ENCODE results near the gene NEB.
"Not testable (repeated sequence)": the region's sequence is repeated elsewhere in the genome, so short reads cannot be mapped to it uniquely, and the experiment has no call there.

Gene NEB

DNA sequence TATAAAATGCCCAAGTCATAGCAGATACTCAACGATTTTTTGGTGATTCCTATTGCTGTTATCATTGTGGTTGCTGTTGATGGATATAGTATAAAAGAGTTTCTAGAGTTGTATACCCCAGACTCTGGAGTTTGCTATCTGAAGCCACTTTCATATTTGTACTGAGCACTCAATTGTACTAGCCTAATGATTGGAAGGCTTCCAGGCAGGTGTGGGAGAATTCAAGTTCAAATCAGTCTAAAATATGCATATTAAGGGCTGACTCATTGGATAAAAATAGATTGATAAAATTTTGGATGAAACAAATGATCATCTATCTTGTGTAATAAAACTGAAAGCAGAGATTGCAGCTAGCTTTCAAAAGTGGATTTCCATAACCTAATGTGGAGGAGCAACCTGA is 122.9 kb downstream of the NEB start:
- TF ChIP-seq, protein P1, sequence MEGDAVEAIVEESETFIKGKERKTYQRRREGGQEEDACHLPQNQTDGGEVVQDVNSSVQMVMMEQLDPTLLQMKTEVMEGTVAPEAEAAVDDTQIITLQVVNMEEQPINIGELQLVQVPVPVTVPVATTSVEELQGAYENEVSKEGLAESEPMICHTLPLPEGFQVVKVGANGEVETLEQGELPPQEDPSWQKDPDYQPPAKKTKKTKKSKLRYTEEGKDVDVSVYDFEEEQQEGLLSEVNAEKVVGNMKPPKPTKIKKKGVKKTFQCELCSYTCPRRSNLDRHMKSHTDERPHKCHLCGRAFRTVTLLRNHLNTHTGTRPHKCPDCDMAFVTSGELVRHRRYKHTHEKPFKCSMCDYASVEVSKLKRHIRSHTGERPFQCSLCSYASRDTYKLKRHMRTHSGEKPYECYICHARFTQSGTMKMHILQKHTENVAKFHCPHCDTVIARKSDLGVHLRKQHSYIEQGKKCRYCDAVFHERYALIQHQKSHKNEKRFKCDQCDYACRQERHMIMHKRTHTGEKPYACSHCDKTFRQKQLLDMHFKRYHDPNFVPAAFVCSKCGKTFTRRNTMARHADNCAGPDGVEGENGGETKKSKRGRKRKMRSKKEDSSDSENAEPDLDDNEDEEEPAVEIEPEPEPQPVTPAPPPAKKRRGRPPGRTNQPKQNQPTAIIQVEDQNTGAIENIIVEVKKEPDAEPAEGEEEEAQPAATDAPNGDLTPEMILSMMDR (IDR thresholded peaks at IDR 0.05; ENCODE audit: low read depth, low read length): no peak
- no peak overlapping the region for H3K4me3 ChIP-seq (ENCODE audit: low read depth, low read length)

DNA sequence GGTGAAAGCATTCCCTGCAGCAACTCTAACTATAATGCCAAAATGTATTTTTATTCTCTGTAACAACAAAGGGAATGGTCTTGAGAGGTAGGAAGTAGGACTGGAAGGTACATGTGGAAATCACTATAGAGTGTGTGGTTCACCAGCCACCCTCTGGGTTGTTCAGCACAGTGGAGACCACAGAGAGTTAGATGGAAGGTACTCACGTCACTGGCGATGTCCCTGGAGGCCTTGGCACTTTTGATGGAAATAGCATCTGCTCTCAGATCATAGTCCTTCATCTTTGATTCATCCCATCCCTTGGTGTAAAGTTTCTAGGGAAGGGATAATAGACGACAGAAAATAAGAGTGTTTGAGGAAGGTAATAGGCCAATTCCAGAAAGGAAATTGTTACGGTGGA is 124.0 kb downstream of the NEB start:
- TF ChIP-seq, protein P1 (IDR thresholded peaks at IDR 0.05; ENCODE audit: low read depth, low read length): no peak

DNA sequence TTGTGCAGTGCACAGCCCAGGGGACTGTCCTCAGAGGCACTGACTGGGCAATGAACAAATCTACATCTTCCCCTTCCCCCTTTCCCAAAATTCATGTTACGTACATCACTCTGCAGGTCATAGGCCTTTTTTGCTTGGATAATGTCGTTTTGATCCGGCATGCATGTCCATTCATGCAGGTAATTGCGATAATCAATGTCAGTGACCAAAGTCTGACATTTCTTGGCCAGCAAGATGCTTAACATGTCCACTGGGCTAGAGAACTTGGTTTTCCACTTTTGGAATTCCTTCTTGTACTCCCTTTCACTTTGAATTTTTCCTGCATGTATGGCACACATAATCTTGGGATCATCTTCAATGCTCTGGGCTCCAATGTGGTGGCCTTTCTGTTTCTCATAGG is 124.6 kb downstream of the NEB start:
- TF ChIP-seq, protein P1 (IDR thresholded peaks at IDR 0.05; ENCODE audit: low read depth, low read length): no peak
- H3K4me3 ChIP-seq (ENCODE audit: low read depth, low read length): no peak overlapping the region

More for the DNA sequence above, 124.0 kb downstream of the NEB start:
- H3K4me3 ChIP-seq (ENCODE audit: low read depth, low read length): no peak overlapping the region

DNA sequence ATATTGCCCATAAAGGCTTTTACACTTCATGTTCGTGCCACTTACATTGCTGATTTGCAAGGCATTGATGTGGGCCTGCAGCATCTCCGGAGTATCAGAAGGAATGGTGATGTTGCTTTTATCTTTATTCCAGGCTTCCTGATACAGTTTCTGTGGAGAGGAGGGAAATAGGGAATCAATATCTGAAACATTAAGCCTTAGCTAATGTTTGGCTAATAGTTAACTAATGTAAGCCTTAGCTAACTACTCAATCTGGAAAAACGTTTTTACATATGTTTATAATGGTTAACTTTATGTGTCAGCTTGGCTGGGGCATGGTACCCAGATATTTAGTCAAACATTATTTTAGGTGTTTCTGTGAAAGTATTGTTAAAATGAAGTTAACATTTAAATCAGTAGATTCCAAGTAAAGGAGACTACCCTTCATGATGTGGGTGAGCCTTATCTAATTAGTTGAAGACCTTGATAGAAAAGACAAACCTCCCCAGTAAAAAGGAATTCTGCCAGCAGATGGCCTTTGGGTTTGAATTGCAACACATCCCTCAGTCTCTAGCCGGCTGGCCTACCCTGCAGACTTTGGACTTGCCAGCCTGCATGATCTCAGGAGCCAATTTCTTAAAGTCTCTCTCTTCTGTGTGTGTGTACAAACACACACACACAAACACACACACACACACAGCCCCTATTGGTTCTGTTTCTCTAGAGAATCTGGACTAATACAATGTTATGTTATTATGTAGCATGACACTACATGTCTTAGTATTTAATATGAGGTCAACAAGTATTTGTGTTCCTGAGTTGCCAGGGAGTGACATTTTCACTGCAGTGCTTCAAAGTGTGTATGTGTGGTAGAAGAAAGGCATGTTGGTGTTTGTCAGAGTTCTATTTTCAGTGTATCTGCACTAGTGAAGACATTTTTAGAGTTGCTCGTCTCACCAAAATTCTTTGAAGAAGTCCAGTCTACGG is 126.5 kb downstream of the NEB start:
- not testable (repeated sequence) for H3K4me3 ChIP-seq (ENCODE audit: low read depth, low read length)

DNA sequence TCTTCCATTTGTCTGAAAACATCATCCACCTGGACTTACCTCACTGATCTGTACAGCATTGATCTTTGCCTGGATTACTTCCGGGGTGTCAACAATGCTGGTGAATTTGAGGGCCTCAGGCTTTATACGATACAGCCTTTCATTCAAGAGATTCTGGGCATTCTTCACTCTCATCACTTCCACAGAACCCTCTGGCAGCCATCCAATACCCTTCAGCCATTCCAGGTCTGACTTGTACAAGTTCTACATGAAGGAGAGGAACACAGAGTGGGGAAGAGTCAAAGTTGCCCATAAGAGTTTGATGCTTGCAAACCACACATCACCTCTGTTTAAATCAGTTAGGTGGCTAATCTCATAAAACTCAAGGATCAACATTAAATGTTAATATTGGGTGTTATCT is 130.7 kb downstream of the NEB start:
- not testable (repeated sequence) for H3K4me3 ChIP-seq (ENCODE audit: low read depth, low read length)

DNA sequence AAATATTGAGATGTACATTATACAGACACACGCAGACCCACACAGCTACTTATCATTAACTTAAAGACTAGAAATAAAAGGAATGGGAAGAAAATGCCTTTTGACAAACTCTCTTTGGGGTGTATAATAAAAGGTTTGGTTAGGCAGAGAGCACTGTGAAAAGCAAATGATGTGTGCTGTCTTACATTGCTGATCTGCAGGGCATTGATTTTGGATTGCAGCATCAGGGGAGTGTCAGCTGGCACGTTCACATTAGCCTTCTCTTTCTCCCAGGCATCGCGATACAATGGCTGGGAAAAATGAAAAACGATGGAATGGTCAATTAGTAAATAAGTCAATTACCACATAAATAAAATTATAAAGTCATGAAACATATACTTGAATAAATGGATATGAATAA is 131.9 kb downstream of the NEB start:
- not testable (repeated sequence) for H3K4me3 ChIP-seq (ENCODE audit: low read depth, low read length)

DNA sequence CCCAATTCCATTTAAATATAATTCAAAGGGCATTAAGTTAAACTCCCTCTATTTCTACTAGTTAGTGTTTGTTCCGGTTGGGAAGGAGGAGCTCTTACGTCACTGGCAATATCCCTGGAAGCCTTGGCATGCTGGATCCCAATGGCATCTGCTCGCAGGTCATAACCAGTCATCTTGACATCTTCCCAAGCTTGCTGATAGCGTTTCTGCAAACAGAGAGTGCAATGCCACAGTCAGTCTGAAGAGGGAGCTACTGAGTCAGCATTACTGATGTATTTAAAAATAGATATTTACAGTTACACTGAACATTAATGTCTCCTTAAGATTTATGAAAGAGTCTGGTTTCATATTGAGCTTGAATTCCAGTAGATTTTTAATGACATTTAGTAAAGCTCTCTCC is 132.5 kb downstream of the NEB start:
- not testable (repeated sequence) for H3K4me3 ChIP-seq (ENCODE audit: low read depth, low read length)

DNA sequence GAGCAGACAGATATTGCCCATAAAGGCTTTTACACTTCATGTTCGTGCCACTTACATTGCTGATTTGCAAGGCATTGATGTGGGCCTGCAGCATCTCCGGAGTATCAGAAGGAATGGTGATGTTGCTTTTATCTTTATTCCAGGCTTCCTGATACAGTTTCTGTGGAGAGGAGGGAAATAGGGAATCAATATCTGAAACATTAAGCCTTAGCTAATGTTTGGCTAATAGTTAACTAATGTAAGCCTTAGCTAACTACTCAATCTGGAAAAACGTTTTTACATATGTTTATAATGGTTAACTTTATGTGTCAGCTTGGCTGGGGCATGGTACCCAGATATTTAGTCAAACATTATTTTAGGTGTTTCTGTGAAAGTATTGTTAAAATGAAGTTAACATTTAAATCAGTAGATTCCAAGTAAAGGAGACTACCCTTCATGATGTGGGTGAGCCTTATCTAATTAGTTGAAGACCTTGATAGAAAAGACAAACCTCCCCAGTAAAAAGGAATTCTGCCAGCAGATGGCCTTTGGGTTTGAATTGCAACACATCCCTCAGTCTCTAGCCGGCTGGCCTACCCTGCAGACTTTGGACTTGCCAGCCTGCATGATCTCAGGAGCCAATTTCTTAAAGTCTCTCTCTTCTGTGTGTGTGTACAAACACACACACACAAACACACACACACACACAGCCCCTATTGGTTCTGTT is 137.2 kb downstream of the NEB start:
- not testable (repeated sequence) for H3K4me3 ChIP-seq (ENCODE audit: low read depth, low read length)

DNA sequence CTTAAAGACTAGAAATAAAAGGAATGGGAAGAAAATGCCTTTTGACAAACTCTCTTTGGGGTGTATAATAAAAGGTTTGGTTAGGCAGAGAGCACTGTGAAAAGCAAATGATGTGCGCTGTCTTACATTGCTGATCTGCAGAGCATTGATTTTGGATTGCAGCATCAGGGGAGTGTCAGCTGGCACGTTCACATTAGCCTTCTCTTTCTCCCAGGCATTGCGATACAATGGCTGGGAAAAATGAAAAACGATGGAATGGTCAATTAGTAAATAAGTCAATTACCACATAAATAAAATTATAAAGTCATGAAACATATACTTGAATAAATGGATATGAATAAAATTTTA is 142.4 kb downstream of the NEB start:
- not testable (repeated sequence) for H3K4me3 ChIP-seq (ENCODE audit: low read depth, low read length)

DNA sequence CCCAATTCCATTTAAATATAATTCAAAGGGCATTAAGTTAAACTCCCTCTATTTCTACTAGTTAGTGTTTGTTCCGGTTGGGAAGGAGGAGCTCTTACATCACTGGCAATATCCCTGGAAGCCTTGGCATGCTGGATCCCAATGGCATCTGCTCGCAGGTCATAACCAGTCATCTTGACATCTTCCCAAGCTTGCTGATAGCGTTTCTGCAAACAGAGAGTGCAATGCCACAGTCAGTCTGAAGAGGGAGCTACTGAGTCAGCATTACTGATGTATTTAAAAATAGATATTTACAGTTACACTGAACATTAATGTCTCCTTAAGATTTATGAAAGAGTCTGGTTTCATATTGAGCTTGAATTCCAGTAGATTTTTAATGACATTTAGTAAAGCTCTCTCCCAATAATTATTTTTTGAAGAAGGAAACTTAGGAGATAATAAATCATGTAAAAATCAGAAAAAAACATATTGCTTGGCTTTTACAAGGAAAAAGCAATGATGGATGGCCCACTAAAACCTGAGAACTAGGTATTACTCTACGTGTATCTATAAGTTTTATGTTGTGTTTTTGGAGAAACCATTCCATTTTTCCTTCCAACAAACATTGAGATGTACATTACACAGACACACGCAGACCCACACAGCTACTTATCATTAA is 142.9 kb downstream of the NEB start:
- not testable (repeated sequence) for H3K4me3 ChIP-seq (ENCODE audit: low read depth, low read length)

DNA sequence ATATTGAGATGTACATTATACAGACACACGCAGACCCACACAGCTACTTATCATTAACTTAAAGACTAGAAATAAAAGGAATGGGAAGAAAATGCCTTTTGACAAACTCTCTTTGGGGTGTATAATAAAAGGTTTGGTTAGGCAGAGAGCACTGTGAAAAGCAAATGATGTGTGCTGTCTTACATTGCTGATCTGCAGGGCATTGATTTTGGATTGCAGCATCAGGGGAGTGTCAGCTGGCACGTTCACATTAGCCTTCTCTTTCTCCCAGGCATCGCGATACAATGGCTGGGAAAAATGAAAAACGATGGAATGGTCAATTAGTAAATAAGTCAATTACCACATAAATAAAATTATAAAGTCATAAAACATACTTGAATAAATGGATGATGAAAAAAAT is 153.0 kb downstream of the NEB start:
- H3K4me3 ChIP-seq (ENCODE audit: low read depth, low read length): not testable (repeated sequence)

DNA sequence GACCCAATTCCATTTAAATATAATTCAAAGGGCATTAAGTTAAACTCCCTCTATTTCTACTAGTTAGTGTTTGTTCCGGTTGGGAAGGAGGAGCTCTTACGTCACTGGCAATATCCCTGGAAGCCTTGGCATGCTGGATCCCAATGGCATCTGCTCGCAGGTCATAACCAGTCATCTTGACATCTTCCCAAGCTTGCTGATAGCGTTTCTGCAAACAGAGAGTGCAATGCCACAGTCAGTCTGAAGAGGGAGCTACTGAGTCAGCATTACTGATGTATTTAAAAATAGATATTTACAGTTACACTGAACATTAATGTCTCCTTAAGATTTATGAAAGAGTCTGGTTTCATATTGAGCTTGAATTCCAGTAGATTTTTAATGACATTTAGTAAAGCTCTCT is 153.6 kb downstream of the NEB start:
- H3K4me3 ChIP-seq (ENCODE audit: low read depth, low read length): not testable (repeated sequence)

Data from WI38 (cell line).